ENCODE measurements around the gene PDP2. TPM values are rescaled to one million over a fixed set of nuclear protein-coding genes. Genes with fewer than 3 reads are reported as not detected.

The PDP2 gene
- total and polyA plus RNA-seq, 10 of the 15 experiments (the other 5 are each of a cell fraction or from before 2014, with no cell fraction given) = 1.9 to 31.1 (median 6.2) TPM

GRCh38 chr16:66939366-66939765 is 59.1 kb downstream of the PDP2 start (continued):
- TF ChIP-seq HSF1 (IDR thresholded peaks at IDR 0.05; ENCODE audit: low read depth, low read length) = no peak
- TF ChIP-seq RELA (IDR thresholded peaks at IDR 0.05; ENCODE audit: borderline replicate concordance, partially characterized antibody) = no peak
- TF ChIP-seq KDM1A (IDR thresholded peaks at IDR 0.05; ENCODE audit: borderline replicate concordance) = no peak
- no peak for TF ChIP-seq SKIL (IDR thresholded peaks at IDR 0.05; ENCODE audit: low read depth, poor library complexity, severe bottlenecking)
- no peak for TF ChIP-seq IRF4 (IDR thresholded peaks at IDR 0.05; ENCODE audit: low read depth, low read length)
- TF ChIP-seq GABPA (IDR thresholded peaks at IDR 0.05; ENCODE audit: low read depth) = no peak

GRCh38 chr16:66940236-66940635 is 59.9 kb downstream of the PDP2 start:
- Histone ChIP-seq H4K20me1 (ENCODE audit: control insufficient read depth, insufficient read depth) (no peaks in the 10 kb centered on the region), H3K79me2 (ENCODE audit: control insufficient read depth, insufficient read depth, low read length) (peaks cover 8% of the 10 kb centered on the region), H3K27me3 (replicated peaks in 1 of 2; ENCODE audit: control insufficient read depth in 2 of 2, insufficient read depth in 2 of 2, low read length in 1 of 2) (no peaks in the 10 kb centered on the region), H3K4me1 (ENCODE audit: control insufficient read depth, insufficient read depth, low read length) (peaks cover 7% of the 10 kb centered on the region), H3K4me3 (no peak overlapping the region), H3K9ac (ENCODE audit: control insufficient read depth, insufficient read depth, low read length) (no peak overlapping the region), H3K9me3 (replicated peaks; ENCODE audit: control insufficient read depth, insufficient read depth, low read length) (no peaks in the 10 kb centered on the region), H3K27ac (ENCODE audit: control insufficient read depth, insufficient read depth) (no peak overlapping the region), H2AFZ (ENCODE audit: control insufficient read depth, low read depth, low read length) (no peak overlapping the region), H3K36me3 (ENCODE audit: control insufficient read depth in 2 of 2, insufficient read depth in 2 of 2, low read length in 1 of 2) (peaks cover 2 to 3% of the 10 kb centered on the region in 2 experiments), H3K4me2 (ENCODE audit: control insufficient read depth, insufficient read depth) (no peak overlapping the region)
- BruUV-seq (replicated peaks) = no TSS peak
- ChIA-PET RAD21 (ENCODE audit: unreplicated experiment) (no interaction called here), SMC1A (ENCODE audit: uncharacterized antibody, unreplicated experiment) (no interaction called here), POLR2A (no interaction called here), CTCF (no interaction called here)
- WGBS (ENCODE audit: insufficient coverage, insufficient replicate concordance, low lambda C conversion rate, missing lambda C conversion rate) = 97% methylated on average over 16 of the region's 16 CpGs
- in situ Hi-C loops (cut with MboI) = no loop called here
- no peak for DNase-seq (ENCODE audit: low read depth, low spot score)
- intact Hi-C loops (cut with micrococcal nuclease; ENCODE audit: unreplicated experiment) = no loop called here
- ATAC-seq = no peak
- no peak for FAIRE-seq
- TF ChIP-seq SMAD5 (IDR thresholded peaks at IDR 0.05; ENCODE audit: low read depth) (no peak), CHD4 (IDR thresholded peaks at IDR 0.05) (no peak), NR2C2 (IDR thresholded peaks at IDR 0.05; ENCODE audit: borderline replicate concordance, control insufficient read depth, insufficient read length, low read depth) (no peak), CEBPB (IDR thresholded peaks at IDR 0.05; ENCODE audit: borderline replicate concordance in 1 of 2, low read depth in 2 of 2, low read length in 2 of 2) (no peak), IRF4 (IDR thresholded peaks at IDR 0.05; ENCODE audit: low read depth, low read length) (no peak), SMAD1 (IDR thresholded peaks at IDR 0.05; ENCODE audit: low read depth, partially characterized antibody) (no peak), CBFB (IDR thresholded peaks at IDR 0.05; ENCODE audit: low read depth) (no peak), POU2F2 (IDR thresholded peaks at IDR 0.05; ENCODE audit: borderline replicate concordance, low read depth, low read length) (no peak), HDAC6 (IDR thresholded peaks at IDR 0.05; ENCODE audit: unreplicated experiment) (no peak), TCF7 (IDR thresholded peaks at IDR 0.05; ENCODE audit: borderline replicate concordance) (no peak), NFYB (IDR thresholded peaks at IDR 0.05; ENCODE audit: insufficient read depth, low read depth, low read length) (no peak), ZNF274 (IDR thresholded peaks at IDR 0.05; ENCODE audit: insufficient read depth, insufficient read length) (no peak), PKNOX1 (IDR thresholded peaks at IDR 0.05) (no peak), KLF5 (IDR thresholded peaks at IDR 0.05; ENCODE audit: partially characterized antibody) (no peak), TAF1 (IDR thresholded peaks at IDR 0.05; ENCODE audit: borderline replicate concordance, low read depth, low read length) (no peak), EGR1 (IDR thresholded peaks at IDR 0.05; ENCODE audit: borderline replicate concordance in 1 of 2, low read depth in 2 of 2, low read length in 2 of 2) (no peak)

Measured in GM12878 (cell line).